ENCODE data around the gene GTPBP3. TPM values are rescaled to one million over a fixed set of nuclear protein-coding genes. Genes with fewer than 3 reads are reported as not detected.

GTPBP3 gene
- polyA plus RNA-seq, 1 donor (not counting 4 experiments of a cell fraction or from before 2014, with no cell fraction given), result 7.2 TPM

GRCh38 chr19:17379221-17379631, 41.9 kb downstream of the GTPBP3 start:
- DNase-seq (ENCODE audit: low read depth, low spot score), result no peak
- H3K79me2 ChIP-seq (ENCODE audit: control insufficient read depth, insufficient read depth, low read length), result no peaks in the 10 kb centered on the region
- H3K9me3 ChIP-seq (ENCODE audit: control insufficient read depth, low read depth, low read length), result no peaks in the 10 kb centered on the region
- no peaks in the 10 kb centered on the region for H3K9me1 ChIP-seq (ENCODE audit: control insufficient read depth, extremely low read depth, insufficient read depth, low read length)
- H3K4me3 ChIP-seq (ENCODE audit: control insufficient read depth in 2 of 3, extremely low read depth in 1 of 3, insufficient read depth in 2 of 3, low read depth in 1 of 3, low read length in 3 of 3), result no peak overlapping the region
- TF ChIP-seq, protein P1, sequence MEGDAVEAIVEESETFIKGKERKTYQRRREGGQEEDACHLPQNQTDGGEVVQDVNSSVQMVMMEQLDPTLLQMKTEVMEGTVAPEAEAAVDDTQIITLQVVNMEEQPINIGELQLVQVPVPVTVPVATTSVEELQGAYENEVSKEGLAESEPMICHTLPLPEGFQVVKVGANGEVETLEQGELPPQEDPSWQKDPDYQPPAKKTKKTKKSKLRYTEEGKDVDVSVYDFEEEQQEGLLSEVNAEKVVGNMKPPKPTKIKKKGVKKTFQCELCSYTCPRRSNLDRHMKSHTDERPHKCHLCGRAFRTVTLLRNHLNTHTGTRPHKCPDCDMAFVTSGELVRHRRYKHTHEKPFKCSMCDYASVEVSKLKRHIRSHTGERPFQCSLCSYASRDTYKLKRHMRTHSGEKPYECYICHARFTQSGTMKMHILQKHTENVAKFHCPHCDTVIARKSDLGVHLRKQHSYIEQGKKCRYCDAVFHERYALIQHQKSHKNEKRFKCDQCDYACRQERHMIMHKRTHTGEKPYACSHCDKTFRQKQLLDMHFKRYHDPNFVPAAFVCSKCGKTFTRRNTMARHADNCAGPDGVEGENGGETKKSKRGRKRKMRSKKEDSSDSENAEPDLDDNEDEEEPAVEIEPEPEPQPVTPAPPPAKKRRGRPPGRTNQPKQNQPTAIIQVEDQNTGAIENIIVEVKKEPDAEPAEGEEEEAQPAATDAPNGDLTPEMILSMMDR (optimal IDR thresholded peaks at IDR 0.05 in 1 of 3, IDR thresholded peaks at IDR 0.05 in 1 of 3, conservative IDR thresholded peaks at IDR 0.05 in 1 of 3; ENCODE audit: extremely low read depth in 1 of 3, insufficient read depth in 2 of 3, low read length in 3 of 3), result no peak
- TF ChIP-seq EZH2 (IDR thresholded peaks at IDR 0.05; ENCODE audit: low read length), result no peak
- no peak overlapping the region for H2AFZ ChIP-seq (ENCODE audit: control insufficient read depth, low read length)
- H3K4me2 ChIP-seq (ENCODE audit: control insufficient read depth, extremely low read depth, insufficient read depth, low read depth, low read length), result no peak overlapping the region
- no peak for FAIRE-seq
- H3K9ac ChIP-seq (ENCODE audit: control insufficient read depth, extremely low read depth, insufficient read depth, low read length), result no peak overlapping the region
- H3K4me1 ChIP-seq (ENCODE audit: control insufficient read depth, extremely low read depth, insufficient read depth, low read length), result no peaks in the 10 kb centered on the region
- dilution Hi-C loops (cut with MboI; ENCODE audit: extremely low pct_ligation_motif_present, low sequenced_read_pairs), result no loop called here
- H4K20me1 ChIP-seq (ENCODE audit: control insufficient read depth, extremely low read depth, insufficient read depth, low read length), result no peaks in the 10 kb centered on the region
- H3K36me3 ChIP-seq (ENCODE audit: control insufficient read depth in 2 of 2, extremely low read depth in 1 of 2, insufficient read depth in 2 of 2, low read length in 2 of 2), result no peaks in the 10 kb centered on the region
- H3K27ac ChIP-seq (ENCODE audit: control insufficient read depth, insufficient read depth, low read length), result no peak overlapping the region
- H3K27me3 ChIP-seq (ENCODE audit: control insufficient read depth, extremely low read depth, insufficient read depth, low read length), result no peaks in the 10 kb centered on the region

DNA sequence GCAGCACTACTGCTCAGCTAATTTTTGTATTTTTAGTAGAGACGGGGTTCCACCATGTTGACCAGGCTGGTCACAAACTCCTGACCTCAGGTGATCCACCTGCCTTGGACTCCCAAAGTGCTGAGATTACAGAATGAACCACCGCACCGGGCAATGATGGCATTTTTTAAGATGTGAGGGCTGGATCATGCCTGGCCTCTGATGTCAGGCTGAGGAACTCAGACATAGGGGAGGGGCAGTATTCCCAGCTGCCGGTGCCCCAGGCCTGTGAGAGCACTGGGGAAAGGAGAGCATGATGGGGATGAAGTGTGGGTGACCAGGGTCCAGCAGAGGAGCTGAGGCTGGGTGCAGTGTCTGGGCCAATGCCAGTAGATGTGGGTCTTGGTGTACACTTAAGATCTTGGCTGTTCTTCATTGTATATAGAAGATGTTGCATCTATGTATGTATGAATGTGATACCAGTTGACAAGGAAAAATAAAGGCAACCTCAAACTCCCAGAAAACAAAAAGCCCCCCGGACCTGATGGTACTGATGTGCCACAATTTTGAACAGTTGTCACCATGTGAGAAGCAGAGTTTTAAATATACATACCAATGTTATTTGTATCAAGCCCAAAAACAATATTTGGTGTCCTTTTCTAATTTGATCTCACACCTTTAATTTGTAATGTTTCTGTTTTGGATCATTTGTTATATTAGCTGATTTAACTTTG, 43.2 kb downstream of the GTPBP3 start:
- Histone ChIP-seq H3K9ac (ENCODE audit: control insufficient read depth, extremely low read depth, insufficient read depth, low read length) (no peak overlapping the region), H4K20me1 (ENCODE audit: control insufficient read depth, extremely low read depth, insufficient read depth, low read length) (no peaks in the 10 kb centered on the region), H3K79me2 (ENCODE audit: control insufficient read depth, insufficient read depth, low read length) (no peaks in the 10 kb centered on the region), H3K9me1 (ENCODE audit: control insufficient read depth, extremely low read depth, insufficient read depth, low read length) (no peaks in the 10 kb centered on the region), H3K4me3 (ENCODE audit: control insufficient read depth in 2 of 3, extremely low read depth in 1 of 3, insufficient read depth in 2 of 3, low read depth in 1 of 3, low read length in 3 of 3) (no peak overlapping the region), H3K9me3 (ENCODE audit: control insufficient read depth, low read depth, low read length) (no peaks in the 10 kb centered on the region), H3K27ac (ENCODE audit: control insufficient read depth, insufficient read depth, low read length) (no peak overlapping the region), H3K27me3 (ENCODE audit: control insufficient read depth, extremely low read depth, insufficient read depth, low read length) (no peaks in the 10 kb centered on the region), H3K4me1 (ENCODE audit: control insufficient read depth, extremely low read depth, insufficient read depth, low read length) (no peaks in the 10 kb centered on the region), H3K4me2 (ENCODE audit: control insufficient read depth, extremely low read depth, insufficient read depth, low read depth, low read length) (no peak overlapping the region), H2AFZ (ENCODE audit: control insufficient read depth, low read length) (no peak overlapping the region), H3K36me3 (ENCODE audit: control insufficient read depth in 2 of 2, extremely low read depth in 1 of 2, insufficient read depth in 2 of 2, low read length in 2 of 2) (no peaks in the 10 kb centered on the region)
- TF ChIP-seq, protein P1 (optimal IDR thresholded peaks at IDR 0.05 in 1 of 3, IDR thresholded peaks at IDR 0.05 in 1 of 3, conservative IDR thresholded peaks at IDR 0.05 in 1 of 3; ENCODE audit: extremely low read depth in 1 of 3, insufficient read depth in 2 of 3, low read length in 3 of 3), result no peak
- TF ChIP-seq EZH2 (IDR thresholded peaks at IDR 0.05; ENCODE audit: low read length), result no peak
- FAIRE-seq (no peak), DNase-seq (ENCODE audit: low read depth, low spot score) (no peak)
- dilution Hi-C loops (cut with MboI; ENCODE audit: extremely low pct_ligation_motif_present, low sequenced_read_pairs), result no loop called here
